Skeletal muscle cell (primary cell): Measurements from ENCODE around the gene C19orf47.

Source experiments
- DNase-seq: peaks from one replicate; pipeline ENCODE4 v3.0.0-alpha.2; 2010; ENCODE audit warnings: low read depth
- H3K4me3 ChIP-seq: 2 replicates; pipeline ENCODE4 v1.5.1; 2011; ENCODE audit warnings: low read depth, mild to moderate bottlenecking, control low read depth, low read length, moderate library complexity

Gene C19orf47, protein sequence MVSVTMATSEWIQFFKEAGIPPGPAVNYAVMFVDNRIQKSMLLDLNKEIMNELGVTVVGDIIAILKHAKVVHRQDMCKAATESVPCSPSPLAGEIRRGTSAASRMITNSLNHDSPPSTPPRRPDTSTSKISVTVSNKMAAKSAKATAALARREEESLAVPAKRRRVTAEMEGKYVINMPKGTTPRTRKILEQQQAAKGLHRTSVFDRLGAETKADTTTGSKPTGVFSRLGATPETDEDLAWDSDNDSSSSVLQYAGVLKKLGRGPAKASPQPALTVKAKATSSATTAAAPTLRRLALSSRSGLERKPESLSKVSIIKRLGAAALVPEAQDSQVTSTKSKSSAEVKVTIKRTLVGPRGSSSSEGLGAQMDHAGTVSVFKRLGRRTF

GRCh38 chr19:40348125-40348913 is at the start of gene C19orf47, which contains the start of gene PLD3:
Gene C19orf47, minus strand, starts transcription at chr19:40348397. Its CDS starts 6,540 bp downstream, at chr19:40341857.
Gene PLD3, plus strand, starts transcription at chr19:40348695. Its CDS starts 17,789 bp downstream, at chr19:40366484.
- peak; percentile 98 for DNase-seq
- H3K4me3 ChIP-seq = peak within 1 kb of the TSS; percentile 90

- DNase-seq = no peak
- H3K4me3 ChIP-seq = no peak overlapping the region
Measured at GRCh38 chr19:40397568-40397906, 49.3 kb upstream of the C19orf47 start.

- no peak overlapping the region for H3K4me3 ChIP-seq
Measured at GRCh38 chr19:40396886-40397567, 48.8 kb upstream of the C19orf47 start.

DNA sequence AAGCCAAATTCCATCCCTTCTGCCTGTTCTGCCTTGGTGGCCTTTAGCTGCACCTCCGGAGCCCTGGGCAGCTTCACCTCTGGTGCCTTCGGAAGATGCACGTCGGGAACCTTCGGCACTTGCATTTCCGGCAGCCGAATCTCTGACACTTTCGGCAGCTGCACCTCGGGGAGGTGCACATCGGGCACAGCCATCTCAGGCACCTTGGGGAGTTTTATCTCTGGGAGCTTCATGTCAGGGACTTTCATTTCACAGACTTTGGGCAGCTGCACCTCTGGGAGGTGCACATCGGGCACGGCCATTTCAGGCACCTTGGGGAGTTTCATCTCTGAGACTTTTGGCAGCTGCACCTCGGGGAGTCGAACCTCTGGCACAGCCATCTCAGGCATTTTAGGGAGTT is 47.8 kb upstream of the C19orf47 start:
- H3K4me3 ChIP-seq = no peak overlapping the region
- no peak for DNase-seq

More at GRCh38 chr19:40396886-40397567, 48.8 kb upstream of the C19orf47 start:
- DNase-seq = no peak

DNA sequence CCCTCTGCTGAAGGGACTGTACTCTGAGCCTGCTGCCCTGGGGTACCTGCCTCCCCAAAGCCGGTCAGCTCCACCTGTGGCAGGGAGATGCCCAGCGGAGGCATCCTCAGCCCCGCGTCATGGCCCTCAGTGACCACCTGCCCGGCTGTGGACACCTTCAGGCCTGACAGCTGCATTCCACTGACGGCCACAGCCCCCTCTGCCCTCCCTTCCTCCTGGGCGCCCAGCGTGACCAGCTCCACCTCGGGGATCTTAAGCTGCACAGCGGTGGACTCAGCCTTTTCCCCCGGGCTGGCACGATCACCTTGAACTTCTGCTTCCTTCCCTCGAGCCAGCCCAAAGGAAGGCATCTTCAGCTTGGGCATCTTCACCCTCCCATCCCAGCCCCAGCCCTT is 46.6 kb upstream of the C19orf47 start:
- DNase-seq = no peak
- H3K4me3 ChIP-seq = no peak overlapping the region

DNA sequence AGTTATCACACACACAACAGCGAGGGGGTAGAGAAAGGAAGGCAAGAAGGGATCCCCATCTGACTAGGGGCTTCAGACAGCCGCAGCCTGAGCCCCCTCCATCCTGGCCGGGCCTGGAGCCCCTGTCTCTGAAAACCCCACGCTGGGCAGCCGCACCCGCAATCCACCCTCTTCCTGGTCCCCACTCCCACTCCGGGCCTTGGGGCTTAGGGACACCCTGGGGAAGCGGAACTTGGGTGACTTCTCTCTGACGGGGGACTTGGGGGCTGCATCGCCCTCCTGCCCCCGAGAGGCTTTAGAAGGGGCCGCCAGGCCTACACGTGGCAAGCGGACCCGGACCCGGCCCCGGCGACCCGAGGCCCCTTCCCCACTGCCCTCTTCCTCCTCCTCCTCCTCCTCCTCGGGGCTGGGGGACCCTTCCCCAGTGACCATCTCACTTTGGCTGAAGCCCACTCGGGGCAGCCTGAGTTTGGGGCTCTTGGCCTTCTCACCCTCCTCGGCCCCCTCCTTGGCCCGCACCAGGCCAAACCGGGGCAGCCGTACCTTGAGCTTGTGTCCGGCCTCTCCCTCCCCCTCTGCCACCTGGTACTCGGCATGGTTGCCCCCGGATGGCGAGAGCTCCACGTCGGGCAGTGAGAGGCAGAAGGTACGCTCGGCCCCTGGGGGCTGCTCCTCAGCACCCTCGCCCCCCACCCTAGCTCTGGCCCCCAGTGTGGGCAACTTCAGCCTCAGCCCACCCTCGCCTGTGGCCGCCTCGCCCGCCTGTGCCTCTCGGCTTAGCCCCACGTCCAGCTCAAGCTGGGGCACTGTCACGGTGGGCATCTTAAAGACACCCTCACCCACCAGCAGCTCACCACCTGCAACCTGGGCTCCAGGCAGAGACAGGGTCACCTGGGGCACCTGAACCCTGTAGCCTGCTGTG is 46.0 kb upstream of the C19orf47 start:
- H3K4me3 ChIP-seq = no peak overlapping the region
- no peak for DNase-seq

DNA sequence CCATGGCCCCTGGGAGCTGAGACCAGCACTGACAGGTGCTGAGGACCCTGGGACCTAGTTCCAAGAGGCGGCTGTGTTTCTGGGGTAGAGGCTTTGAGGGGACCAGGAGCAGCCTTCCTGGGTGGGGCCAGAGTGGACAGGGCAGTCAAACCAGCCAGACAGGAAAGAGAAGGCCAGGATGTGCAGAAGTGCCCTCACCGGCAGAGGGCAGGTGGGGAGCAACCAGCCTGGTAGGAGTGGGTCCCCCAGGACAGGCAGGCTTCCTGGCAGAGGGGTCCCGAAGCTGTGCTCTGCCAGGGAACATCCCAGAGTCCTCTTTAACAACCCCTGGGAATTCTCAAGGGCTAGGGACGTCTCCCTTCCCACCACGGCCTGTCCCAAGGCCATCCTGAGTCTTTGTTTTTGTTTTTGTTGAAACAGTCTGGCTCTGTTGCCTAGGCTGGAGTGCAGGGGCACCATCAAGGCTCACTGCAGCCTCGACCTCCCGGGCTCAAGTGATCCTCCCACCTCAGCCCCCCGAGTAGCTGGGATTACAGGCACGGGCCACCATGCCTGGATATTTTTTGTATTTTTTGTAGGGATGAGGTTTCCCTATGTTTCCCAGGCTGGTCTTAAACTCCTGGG is 44.8 kb upstream of the C19orf47 start:
- no peak overlapping the region for H3K4me3 ChIP-seq
- DNase-seq = no peak

GRCh38 chr19:40392123-40392522 is 43.9 kb upstream of the C19orf47 start:
- DNase-seq = no peak
- H3K4me3 ChIP-seq = no peak overlapping the region

DNA sequence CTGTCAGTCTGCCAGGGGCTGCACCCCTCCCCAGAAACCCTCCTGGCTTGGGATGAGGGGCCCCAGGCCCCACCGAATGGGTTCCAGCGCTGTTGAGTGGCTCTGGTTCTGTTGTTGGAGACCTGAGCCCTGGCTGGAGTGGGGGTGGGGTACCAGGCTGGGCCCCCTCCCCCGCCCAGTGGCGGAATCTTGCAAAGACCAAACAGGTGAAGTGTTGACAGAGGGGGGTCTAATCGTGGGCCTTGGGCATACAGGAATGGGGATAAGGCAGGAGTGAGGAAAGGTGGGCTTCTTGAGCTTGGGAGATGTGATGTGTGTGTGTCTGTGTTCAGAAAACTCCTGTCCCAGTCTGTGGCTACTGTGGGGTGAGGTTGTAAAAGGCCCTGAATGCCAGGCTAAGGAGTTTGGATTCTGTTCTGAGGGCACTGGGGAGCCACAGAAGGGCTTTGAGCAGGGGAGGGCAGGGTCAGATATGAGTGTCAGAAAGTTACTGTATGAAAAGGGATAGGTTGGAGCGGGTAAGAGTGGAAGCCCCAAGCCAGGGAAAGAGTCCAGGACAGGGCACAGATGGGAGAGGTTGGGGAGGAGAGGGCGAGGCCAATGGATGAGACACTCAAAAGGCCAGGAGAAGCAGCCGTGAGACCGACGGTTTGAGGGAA is 42.0 kb upstream of the C19orf47 start, which contains the start of gene HIPK4:
TSS of gene HIPK4 (minus strand) at position 98 of the 659 bp plus-strand sequence. CDS start 279 bp downstream, outside the sequence.
- no peak for DNase-seq
- H3K4me3 ChIP-seq = no peak within 1 kb of the TSS

DNA sequence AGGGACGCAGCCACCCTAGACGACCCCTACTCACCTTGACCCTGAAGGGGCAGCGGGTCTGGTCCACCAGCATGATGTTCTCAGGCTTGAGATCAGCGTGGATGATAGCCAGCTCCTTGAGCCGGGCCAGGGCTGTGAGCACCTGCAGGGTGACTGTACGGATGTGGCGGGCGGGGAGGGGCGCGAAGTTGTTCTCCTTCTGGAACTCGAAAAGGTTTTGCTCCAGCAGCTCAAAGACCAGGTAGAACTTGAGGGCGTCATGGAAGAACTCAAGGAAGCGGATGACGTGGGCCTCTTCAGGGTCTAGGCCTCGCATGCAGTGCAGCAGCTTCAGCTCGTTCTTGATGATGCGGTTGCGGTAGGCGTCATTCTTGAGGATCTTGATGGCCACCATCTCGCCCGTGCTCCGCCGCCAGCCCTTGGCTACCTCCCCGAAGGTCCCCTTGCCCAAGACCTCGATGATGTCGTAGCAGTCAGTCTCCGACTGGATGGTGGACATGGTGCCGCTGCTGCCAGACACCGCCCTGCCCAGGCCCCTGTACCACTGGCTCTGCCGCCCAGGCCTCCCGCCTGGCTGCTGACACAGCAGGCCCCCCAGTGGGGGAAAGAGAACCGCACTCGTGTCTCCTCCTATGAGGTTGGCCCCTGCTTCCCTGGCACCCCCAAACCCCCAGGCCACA is 41.3 kb upstream of the C19orf47 start:
- no peak overlapping the region for H3K4me3 ChIP-seq
- no peak for DNase-seq

GRCh38 chr19:40388481-40388880 is 40.3 kb upstream of the C19orf47 start:
- H3K4me3 ChIP-seq = no peak overlapping the region
- no peak for DNase-seq

DNA sequence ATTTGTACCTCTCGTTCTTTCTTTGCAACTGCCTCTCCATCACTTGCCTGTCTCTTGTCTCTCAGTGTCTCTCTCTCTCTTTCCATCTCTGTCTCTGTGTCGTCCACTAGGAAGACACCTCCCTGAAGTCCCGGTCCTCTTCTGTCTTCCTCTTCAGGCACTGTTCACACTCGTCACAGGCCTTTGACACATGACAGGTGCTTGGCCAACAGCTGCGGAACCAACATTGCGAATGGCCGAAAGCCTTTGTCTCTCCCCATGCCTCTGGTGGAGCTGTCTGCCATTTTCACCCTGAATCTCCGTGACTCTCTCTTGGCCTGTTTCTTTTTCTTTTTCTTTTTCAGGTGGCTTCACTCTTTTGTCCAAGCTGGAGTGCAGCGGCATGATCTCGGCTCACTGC is 39.0 kb upstream of the C19orf47 start:
- no peak for DNase-seq

DNA sequence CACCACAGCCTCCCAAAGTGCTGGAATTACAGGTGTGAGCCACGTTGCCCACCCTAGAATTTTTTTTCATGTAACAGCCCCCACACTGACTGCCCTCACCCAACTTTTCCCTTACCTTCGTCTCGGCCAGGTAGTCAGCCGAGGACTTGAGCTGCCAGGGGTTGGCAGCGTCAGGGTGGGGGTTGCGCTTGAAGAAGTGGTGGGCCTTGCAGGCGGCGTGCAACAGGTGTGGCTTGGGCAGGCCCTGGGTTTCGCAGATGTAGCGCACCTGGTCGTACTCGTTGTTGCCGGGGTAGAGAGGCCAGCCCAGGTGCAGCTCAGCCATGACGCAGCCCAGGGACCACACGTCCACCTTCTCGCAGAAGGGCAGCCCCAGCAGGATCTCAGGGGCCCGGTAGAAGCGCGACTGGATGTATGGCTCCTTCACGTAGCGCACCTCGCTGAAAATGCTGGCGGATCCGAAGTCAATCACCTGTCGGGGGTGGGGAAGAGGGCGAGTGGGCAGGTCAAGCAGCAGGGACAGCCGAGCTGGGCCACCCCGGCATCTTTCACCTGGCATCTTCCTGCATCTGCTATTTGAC is 35.6 kb upstream of the C19orf47 start:
- DNase-seq = no peak
- no peak overlapping the region for H3K4me3 ChIP-seq

More for the DNA sequence above, 39.0 kb upstream of the C19orf47 start:
- H3K4me3 ChIP-seq = no peak overlapping the region

- DNase-seq = no peak
- H3K4me3 ChIP-seq = no peak overlapping the region
Measured at GRCh38 chr19:40381321-40381720, 33.1 kb upstream of the C19orf47 start.

DNA sequence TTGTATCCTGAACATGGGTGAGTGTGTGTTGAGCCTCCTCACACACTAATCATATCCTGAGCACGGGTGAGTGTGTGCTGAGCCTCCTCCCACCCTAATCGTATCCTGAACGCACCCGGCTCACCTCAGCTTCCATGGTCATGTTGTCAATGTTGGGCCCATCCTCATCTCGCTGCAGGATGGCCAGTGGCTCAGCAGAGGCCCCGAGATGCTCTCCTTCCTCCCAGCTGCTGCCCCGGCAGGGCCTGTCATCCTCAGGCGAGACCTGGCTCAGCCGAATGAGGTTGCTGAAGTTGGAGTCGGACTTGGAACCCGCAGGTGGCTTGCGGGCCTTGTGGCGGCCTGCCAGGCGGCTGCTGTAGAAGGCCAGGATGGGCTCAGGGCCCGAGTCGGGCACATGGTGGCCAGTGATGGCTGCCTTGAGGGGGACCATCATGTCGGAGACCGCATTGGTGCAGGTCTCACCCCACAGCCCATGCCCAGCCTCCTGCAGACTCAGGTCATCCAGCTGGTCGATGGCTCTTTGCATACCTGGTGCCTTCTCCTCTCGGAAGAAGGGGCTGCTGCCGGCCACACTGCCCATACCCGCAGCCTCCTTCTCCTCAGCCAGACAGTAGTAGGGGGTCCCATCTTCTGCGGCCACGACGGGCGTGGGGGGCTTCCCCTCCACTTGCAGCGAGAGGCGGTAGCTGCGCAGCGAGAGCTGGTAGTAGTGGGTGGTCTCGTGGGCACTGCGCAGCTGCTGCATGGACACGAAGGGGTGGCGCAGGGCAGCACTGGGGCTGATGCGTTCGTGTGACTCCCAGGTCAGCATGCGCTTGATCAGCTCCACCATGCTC is 32.2 kb upstream of the C19orf47 start:
- H3K4me3 ChIP-seq = no peak overlapping the region
- DNase-seq = no peak

DNA sequence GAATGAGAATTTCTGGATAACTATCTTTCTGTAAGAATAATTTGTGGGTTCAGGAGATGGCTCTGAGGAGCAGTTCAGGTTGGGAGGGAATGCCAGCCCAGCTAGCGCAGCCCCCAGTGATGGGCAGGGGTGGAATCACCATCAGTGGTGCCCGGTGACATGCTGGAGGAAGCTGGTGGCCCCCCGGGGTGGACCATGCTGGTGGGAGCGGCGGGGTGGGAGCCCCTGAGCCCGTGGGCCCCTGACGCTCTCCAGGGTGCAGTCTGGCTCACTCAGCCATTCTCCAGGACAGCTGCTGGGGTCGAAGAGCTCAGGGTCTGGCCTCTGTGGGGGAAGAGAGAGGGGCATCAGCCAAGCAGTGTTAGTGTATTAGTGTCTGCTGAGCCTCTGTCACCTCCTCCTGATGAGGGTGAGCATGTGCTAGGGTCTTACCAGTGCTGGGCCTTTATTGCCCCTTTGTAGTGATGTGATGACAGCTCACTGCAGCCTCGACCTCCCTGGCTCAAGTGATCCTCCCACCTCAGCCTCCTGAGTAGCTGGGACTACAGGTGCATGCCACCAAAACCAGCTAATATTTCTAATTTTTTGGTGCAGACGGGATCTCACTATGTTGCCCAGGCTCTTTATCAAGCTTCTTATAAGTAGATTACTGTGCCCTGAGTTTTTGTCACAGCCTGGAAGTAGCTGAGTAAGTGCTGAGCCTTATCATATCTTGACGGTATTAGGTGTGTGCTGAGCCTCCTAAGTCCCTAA is 31.4 kb upstream of the C19orf47 start:
- no peak for DNase-seq
- no peak overlapping the region for H3K4me3 ChIP-seq
